Activated CD8-positive, alpha-beta memory T cell treated with anti-CD3 and anti-CD28 coated beads, Interleukin-2, amount 50 U/mL, for 4 hours (primary cell): ENCODE data around the gene RAB33B.
"Not testable (repeated sequence)": the region's sequence is repeated elsewhere in the genome, so short reads cannot be mapped to it uniquely, and the experiment has no call there.

ENCODE experiments used
- DNase-seq: peaks from one replicate; pipeline ENCODE4 v3.0.0-alpha.2; 2020

Gene RAB33B

GRCh38 chr4:139454111-139455045 is at the start of gene RAB33B:
Gene RAB33B, plus strand, starts transcription at chr4:139454121. Its CDS starts 75 bp downstream, at chr4:139454196.
- DNase-seq: no peak

- no peak for DNase-seq
Measured at GRCh38 chr4:139410312-139410711, 43.6 kb upstream of the RAB33B start.

- DNase-seq: not testable (repeated sequence)
Measured at GRCh38 chr4:139414671-139415210, 39.2 kb upstream of the RAB33B start.

- no peak for DNase-seq
Measured at GRCh38 chr4:139416073-139416673, 37.7 kb upstream of the RAB33B start.

GRCh38 chr4:139419388-139419914 is 34.5 kb upstream of the RAB33B start:
- no peak for DNase-seq

- no peak for DNase-seq
Measured at GRCh38 chr4:139420652-139421051, 33.3 kb upstream of the RAB33B start.

GRCh38 chr4:139436122-139436521 is 17.8 kb upstream of the RAB33B start:
- DNase-seq: no peak

- no peak for DNase-seq
Measured at GRCh38 chr4:139438141-139438540, 15.8 kb upstream of the RAB33B start.

GRCh38 chr4:139441029-139441428 is 12.9 kb upstream of the RAB33B start:
- DNase-seq: no peak

- no peak for DNase-seq
Measured at GRCh38 chr4:139443661-139444060, 10.3 kb upstream of the RAB33B start.

GRCh38 chr4:139444881-139445280 is 9.0 kb upstream of the RAB33B start:
- not testable (repeated sequence) for DNase-seq

- DNase-seq: not testable (repeated sequence)
Measured at GRCh38 chr4:139447078-139447477, 6.8 kb upstream of the RAB33B start.

GRCh38 chr4:139450586-139450985 is 3.3 kb upstream of the RAB33B start:
- no peak for DNase-seq

GRCh38 chr4:139451997-139452396 is 1.9 kb upstream of the RAB33B start:
- no peak for DNase-seq

- peak; percentile 63 for DNase-seq
Measured at GRCh38 chr4:139453041-139453370, 915 bp upstream of the RAB33B start.

GRCh38 chr4:139453371-139454110 is 380 bp upstream of the RAB33B start:
- DNase-seq: peak; percentile 96

GRCh38 chr4:139455126-139455538 is 1.2 kb downstream of the RAB33B start:
- DNase-seq: no peak

- DNase-seq: no peak
Measured at GRCh38 chr4:139457318-139457717, 3.4 kb downstream of the RAB33B start.

GRCh38 chr4:139458543-139458942 is 4.6 kb downstream of the RAB33B start:
- DNase-seq: no peak

- DNase-seq: no peak
Measured at GRCh38 chr4:139458999-139459398, 5.1 kb downstream of the RAB33B start.

GRCh38 chr4:139460565-139460964 is 6.6 kb downstream of the RAB33B start:
- DNase-seq: no peak

- no peak for DNase-seq
Measured at GRCh38 chr4:139461022-139461628, 7.2 kb downstream of the RAB33B start.

GRCh38 chr4:139464512-139464911 is 10.6 kb downstream of the RAB33B start:
- not testable (repeated sequence) for DNase-seq
